HG02870 (cell line): Measurements from ENCODE around the gene FBXW4.
"Not testable (repeated sequence)": the region's sequence is repeated elsewhere in the genome, so short reads cannot be mapped to it uniquely, and the experiment has no call there.

Source experiments
- ATAC-seq: cut with Tn5 transposase; IDR thresholded peaks from one replicate; pipeline ENCODE4 v1.9.1; 2021; ENCODE audit warnings: mild to moderate bottlenecking, moderate library complexity; ENCODE audit not compliant: unreplicated experiment

Gene FBXW4

GRCh38 chr10:101658975-101659374 lies 36.0 kb downstream of the FBXW4 start:
- ATAC-seq, result no peak

- no peak for ATAC-seq
These were observed 38.1 kb downstream of the FBXW4 start for GRCh38 chr10:101656890-101657289.

- no peak for ATAC-seq
These were observed 39.4 kb downstream of the FBXW4 start for GRCh38 chr10:101655570-101655969.

- no peak for ATAC-seq
These were observed 41.4 kb downstream of the FBXW4 start for GRCh38 chr10:101653536-101653935.

GRCh38 chr10:101651336-101651735 lies 43.6 kb downstream of the FBXW4 start:
- ATAC-seq, result no peak

- no peak for ATAC-seq
These were observed 44.1 kb downstream of the FBXW4 start for GRCh38 chr10:101650863-101651262.

GRCh38 chr10:101649525-101650085 lies 45.4 kb downstream of the FBXW4 start:
- ATAC-seq, result no peak

- no peak for ATAC-seq
These were observed 47.7 kb downstream of the FBXW4 start for GRCh38 chr10:101647255-101647654.

- ATAC-seq, result no peak
These were observed 48.6 kb downstream of the FBXW4 start for GRCh38 chr10:101646364-101646763.

- ATAC-seq, result no peak
These were observed 49.3 kb downstream of the FBXW4 start for GRCh38 chr10:101645659-101646058.

- ATAC-seq, result no peak
These were observed 51.0 kb downstream of the FBXW4 start for GRCh38 chr10:101644002-101644401.

GRCh38 chr10:101643546-101643945 lies 51.4 kb downstream of the FBXW4 start:
- ATAC-seq, result no peak

- ATAC-seq, result no peak
These were observed 55.6 kb downstream of the FBXW4 start for GRCh38 chr10:101639141-101639900.

GRCh38 chr10:101633510-101633909 lies 61.5 kb downstream of the FBXW4 start:
- ATAC-seq, result not testable (repeated sequence)

- no peak for ATAC-seq
These were observed 63.0 kb downstream of the FBXW4 start for GRCh38 chr10:101631821-101632475.

- no peak for ATAC-seq
These were observed 64.4 kb downstream of the FBXW4 start for GRCh38 chr10:101630633-101630920.

- no peak for ATAC-seq
These were observed 64.9 kb downstream of the FBXW4 start for GRCh38 chr10:101629837-101630632.

- ATAC-seq, result no peak
These were observed 69.1 kb downstream of the FBXW4 start for GRCh38 chr10:101625821-101626412.

- no peak for ATAC-seq
These were observed 70.4 kb downstream of the FBXW4 start for GRCh38 chr10:101624526-101625102.

GRCh38 chr10:101623528-101623927 lies 71.4 kb downstream of the FBXW4 start:
- ATAC-seq, result no peak

GRCh38 chr10:101619983-101620382 lies 75.0 kb downstream of the FBXW4 start:
- no peak for ATAC-seq
